SIG-M5 treated with dmso at 0.1 percent for 504 hours (cell line): ENCODE data around the gene SCNM1.
"Not testable (repeated sequence)": the region's sequence is repeated elsewhere in the genome, so short reads cannot be mapped to it uniquely, and the experiment has no call there.

Experiments used
- DNase-seq: peaks from one replicate; lab custom pipeline; 2025; ENCODE audit not compliant: unreplicated experiment; lab: John Stamatoyannopoulos, UW

Gene SCNM1

GRCh38 chr1:151146412-151147131 lies 19.4 kb upstream of the SCNM1 start, which contains the start of gene SEMA6C:
TSS of gene SEMA6C (minus strand) at chr1:151146631. CDS start at chr1:151142621, 4,010 bp downstream.
- peak; percentile 93 for DNase-seq

- DNase-seq: no peak
Measured at GRCh38 chr1:151147132-151147503, 18.8 kb upstream of the SCNM1 start.

- DNase-seq: no peak
Measured at GRCh38 chr1:151147665-151148064, 18.3 kb upstream of the SCNM1 start.

- DNase-seq: peak; percentile 94
Measured at GRCh38 chr1:151156515-151156819, 9.5 kb upstream of the SCNM1 start, which contains the start of gene TNFAIP8L2. TSS of gene TNFAIP8L2 (plus strand) at chr1:151156649. CDS start at chr1:151158698, 2,049 bp downstream.

- peak; percentile 98 for DNase-seq
Measured at GRCh38 chr1:151157067-151157531, 8.8 kb upstream of the SCNM1 start.

- peak; percentile 86 for DNase-seq
Measured at GRCh38 chr1:151158326-151158725, 7.6 kb upstream of the SCNM1 start.

GRCh38 chr1:151158751-151159251 lies 7.1 kb upstream of the SCNM1 start:
- DNase-seq: no peak

GRCh38 chr1:151159373-151159772 lies 6.6 kb upstream of the SCNM1 start:
- peak; percentile 70 for DNase-seq

GRCh38 chr1:151164732-151165280 lies 1.1 kb upstream of the SCNM1 start:
- no peak for DNase-seq

- DNase-seq: peak; percentile 56
Measured at GRCh38 chr1:151165281-151165737, 635 bp upstream of the SCNM1 start.

GRCh38 chr1:151166505-151166956 lies 587 bp downstream of the SCNM1 start:
- DNase-seq: peak; percentile 59

GRCh38 chr1:151167116-151167515 lies 1.2 kb downstream of the SCNM1 start:
- DNase-seq: no peak

- no peak for DNase-seq
Measured at GRCh38 chr1:151171190-151171589, 5.2 kb downstream of the SCNM1 start.

GRCh38 chr1:151175041-151175741 lies 9.2 kb downstream of the SCNM1 start:
- no peak for DNase-seq

- peak; percentile 72 for DNase-seq
Measured at GRCh38 chr1:151175863-151176262, 9.9 kb downstream of the SCNM1 start, which contains the start of gene TMOD4. TSS of gene TMOD4 (minus strand) at chr1:151175981. CDS start at chr1:151174875, 1,106 bp downstream.

GRCh38 chr1:151176514-151177045 lies 10.6 kb downstream of the SCNM1 start:
- DNase-seq: no peak

GRCh38 chr1:151184211-151184610 lies 18.3 kb downstream of the SCNM1 start:
- DNase-seq: no peak

GRCh38 chr1:151187205-151187604 lies 21.3 kb downstream of the SCNM1 start:
- DNase-seq: no peak

- DNase-seq: not testable (repeated sequence)
Measured at GRCh38 chr1:151188667-151189066, 22.7 kb downstream of the SCNM1 start.

GRCh38 chr1:151189637-151190445 lies 23.9 kb downstream of the SCNM1 start, which contains the start of gene VPS72:
TSS of gene VPS72 (minus strand) at chr1:151190197. CDS start at chr1:151190121, 76 bp downstream.
- DNase-seq: peak; percentile 99
